AG10803 (cell line): ENCODE data around the gene KCNIP4.
"Not testable (repeated sequence)": the region's sequence is repeated elsewhere in the genome, so short reads cannot be mapped to it uniquely, and the experiment has no call there.

ENCODE experiments used
- DNase-seq: peaks from one replicate; pipeline ENCODE4 v3.0.0; 2010; ENCODE audit warnings: low read depth
- H3K4me3 ChIP-seq: 2 replicates; pipeline ENCODE4 v1.5.1; 2011; ENCODE audit warnings: mild to moderate bottlenecking, low read length, control low read depth
- TF ChIP-seq, protein P1 (sequence below): conservative IDR thresholded peaks from 2 replicates; pipeline ENCODE4 v1.5.1; 2011; ENCODE audit warnings: mild to moderate bottlenecking, low read length, control low read depth, inconsistent platforms

Gene KCNIP4

DNA sequence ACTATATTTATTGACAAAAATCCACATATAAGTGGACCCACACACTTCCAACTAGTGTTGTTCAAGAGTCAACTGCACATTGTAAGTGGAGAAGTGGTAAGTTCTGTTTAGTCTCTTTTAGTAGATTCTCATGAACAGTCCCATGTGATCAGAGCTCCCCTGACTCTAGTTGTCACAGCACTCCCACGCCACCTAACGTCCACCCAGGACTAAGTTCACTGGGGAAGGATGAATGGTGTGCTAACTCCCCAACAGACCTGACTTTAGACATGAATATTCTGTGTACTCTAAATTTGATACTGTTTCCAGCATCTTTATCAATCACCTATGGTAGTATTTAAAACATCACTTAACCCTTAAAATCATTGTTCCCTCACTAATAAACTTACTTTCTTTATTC is 1188.5 kb downstream of the KCNIP4 start:
- DNase-seq = no peak
- H3K4me3 ChIP-seq = no peak overlapping the region
- TF ChIP-seq, protein P1, sequence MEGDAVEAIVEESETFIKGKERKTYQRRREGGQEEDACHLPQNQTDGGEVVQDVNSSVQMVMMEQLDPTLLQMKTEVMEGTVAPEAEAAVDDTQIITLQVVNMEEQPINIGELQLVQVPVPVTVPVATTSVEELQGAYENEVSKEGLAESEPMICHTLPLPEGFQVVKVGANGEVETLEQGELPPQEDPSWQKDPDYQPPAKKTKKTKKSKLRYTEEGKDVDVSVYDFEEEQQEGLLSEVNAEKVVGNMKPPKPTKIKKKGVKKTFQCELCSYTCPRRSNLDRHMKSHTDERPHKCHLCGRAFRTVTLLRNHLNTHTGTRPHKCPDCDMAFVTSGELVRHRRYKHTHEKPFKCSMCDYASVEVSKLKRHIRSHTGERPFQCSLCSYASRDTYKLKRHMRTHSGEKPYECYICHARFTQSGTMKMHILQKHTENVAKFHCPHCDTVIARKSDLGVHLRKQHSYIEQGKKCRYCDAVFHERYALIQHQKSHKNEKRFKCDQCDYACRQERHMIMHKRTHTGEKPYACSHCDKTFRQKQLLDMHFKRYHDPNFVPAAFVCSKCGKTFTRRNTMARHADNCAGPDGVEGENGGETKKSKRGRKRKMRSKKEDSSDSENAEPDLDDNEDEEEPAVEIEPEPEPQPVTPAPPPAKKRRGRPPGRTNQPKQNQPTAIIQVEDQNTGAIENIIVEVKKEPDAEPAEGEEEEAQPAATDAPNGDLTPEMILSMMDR = no peak

DNA sequence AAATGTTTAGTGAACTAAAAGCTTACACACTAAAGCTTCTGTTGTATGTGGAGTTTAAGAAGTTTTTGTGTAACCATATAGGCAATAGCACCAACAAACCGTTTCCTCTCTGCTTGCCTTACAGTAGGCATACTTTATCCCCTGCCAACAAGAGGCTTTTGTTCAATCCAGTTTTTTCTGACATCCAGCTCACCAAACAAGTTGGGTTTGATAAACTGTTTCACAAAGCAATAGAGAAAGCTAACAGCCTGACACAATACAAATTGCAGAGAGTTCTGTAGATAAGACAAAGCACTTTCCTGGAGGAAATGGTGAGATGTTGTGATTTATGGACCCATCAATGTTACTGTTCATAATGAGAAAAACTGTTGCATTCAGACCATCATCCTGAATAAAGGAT is 1194.5 kb downstream of the KCNIP4 start:
- TF ChIP-seq, protein P1 = no peak
- no peak overlapping the region for H3K4me3 ChIP-seq
- DNase-seq = no peak

DNA sequence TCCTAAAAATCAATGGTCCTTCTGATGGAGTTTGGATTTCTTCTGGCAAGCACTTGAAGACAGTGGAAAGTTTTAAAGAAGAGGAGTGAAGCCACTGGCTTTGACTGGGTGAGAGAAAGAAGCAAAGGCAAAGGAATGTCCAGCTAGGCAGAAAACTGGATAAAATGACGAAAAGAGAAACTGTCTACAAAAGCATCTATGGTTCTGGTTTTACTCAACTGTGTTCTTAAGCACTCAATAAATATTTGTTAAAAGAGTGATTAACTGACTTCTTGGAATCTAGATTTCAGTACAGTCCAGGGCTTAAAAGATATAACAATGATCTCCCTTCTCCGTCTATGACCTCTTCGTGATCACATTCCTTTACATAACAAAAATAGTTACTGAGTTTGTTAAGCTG is 1195.9 kb downstream of the KCNIP4 start:
- DNase-seq = no peak
- TF ChIP-seq, protein P1 = no peak
- H3K4me3 ChIP-seq = no peak overlapping the region

DNA sequence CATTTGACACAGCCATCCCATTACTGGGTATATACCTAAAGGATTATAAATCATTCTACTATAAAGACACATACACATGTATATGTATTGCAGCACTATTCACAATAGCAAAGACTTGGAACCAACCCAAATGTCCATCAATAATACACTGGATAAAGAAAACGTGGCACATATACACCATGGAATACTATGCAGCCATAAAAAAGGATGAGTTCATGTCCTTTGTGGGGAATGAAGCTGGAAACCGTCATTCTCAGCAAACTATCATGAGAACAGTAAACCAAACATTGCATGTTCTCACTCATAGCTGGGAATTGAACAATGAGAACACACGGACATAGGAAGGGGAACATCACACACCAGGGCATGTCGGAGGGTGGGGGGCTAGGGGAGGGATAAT is 1202.6 kb downstream of the KCNIP4 start:
- not testable (repeated sequence) for H3K4me3 ChIP-seq, DNase-seq

DNA sequence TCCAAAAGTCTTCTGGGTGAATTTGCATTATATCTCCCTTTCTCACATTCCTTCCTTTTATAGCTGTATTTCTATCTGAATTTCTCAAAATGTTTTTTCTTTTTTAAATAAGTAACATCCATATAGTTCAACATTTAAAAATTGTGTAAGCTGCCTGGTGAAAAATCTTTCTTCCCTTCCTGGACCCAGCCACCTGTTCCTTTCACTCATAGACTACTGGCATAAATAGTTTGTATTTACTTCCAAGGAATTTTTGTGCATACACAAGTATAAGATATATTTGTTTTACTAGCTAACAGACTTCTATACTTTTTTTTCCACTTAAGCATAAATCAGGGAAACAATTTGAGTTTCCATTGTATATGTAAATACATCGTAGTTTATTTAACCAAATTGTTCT is 1212.6 kb downstream of the KCNIP4 start:
- TF ChIP-seq, protein P1 = no peak
- no peak overlapping the region for H3K4me3 ChIP-seq
- no peak for DNase-seq

DNA sequence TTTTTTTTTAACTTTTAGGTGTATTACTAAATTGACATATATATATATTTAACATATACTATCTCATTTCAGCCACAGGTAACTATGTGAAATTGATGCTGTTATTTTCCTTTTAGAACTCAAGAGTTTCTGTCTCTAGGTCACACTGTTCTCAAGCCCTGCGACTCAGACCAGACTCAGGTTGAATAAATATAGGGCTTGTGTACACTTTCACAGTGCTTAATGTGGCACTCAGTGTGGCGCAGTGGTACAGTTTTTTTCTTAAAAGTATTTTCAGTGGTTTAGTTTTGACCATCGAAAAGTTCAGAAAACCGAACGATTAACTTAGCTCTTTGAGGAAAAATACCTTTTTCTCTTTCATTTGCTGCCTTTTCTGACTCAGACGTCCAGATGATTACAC is 1223.7 kb downstream of the KCNIP4 start:
- no peak overlapping the region for H3K4me3 ChIP-seq
- TF ChIP-seq, protein P1 = no peak
- no peak for DNase-seq

DNA sequence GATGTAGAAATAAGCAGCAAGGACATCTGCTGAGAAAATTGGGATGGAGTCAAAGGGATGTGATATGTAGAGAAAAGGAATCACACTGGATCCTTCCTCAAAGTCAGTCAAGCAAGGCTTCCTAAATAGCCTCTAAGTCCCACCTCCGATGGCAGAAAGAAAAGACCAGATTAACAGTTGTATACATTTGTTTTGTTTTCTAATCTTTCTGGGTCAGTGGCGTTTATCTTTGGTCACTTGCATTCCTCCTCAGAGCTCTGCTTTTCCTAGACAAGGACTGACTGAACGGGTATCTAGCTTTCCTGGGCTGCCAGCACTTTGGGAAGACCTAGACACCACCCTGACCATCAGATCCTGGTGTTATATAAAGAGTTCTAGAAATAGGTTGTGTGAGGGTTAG is 1225.1 kb downstream of the KCNIP4 start:
- DNase-seq = no peak
- TF ChIP-seq, protein P1 = no peak
- no peak overlapping the region for H3K4me3 ChIP-seq

DNA sequence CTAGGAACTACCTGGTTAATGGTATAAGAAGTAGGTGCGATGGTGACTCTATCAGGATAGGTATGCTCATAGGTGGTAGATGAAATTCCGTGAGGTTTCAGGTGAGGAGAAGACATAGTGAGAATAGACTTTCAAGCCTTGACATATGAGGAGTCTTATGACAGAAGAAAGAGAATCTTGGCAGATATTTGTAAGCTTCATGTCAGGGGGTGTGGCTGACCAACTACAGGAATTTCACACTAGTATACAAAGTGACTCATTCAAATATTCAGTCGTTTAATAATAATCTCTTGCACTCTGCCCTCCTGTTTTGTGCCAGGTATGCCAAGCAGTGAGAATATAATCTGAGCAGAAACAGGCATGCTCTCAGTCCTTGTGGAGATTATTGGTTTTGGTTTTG is 1225.6 kb downstream of the KCNIP4 start:
- H3K4me3 ChIP-seq = no peak overlapping the region
- TF ChIP-seq, protein P1 = no peak
- DNase-seq = peak; percentile 12
